ENCODE results near the gene TNS1.

TNS1 gene

GRCh38 chr2:217877866-217878265 lies 124.9 kb downstream of the TNS1 start:
- no peak overlapping the region for H3K4me3 ChIP-seq (replicated peaks; ENCODE audit: insufficient read depth, low read length)
- no peak for TF ChIP-seq GABPA (IDR thresholded peaks at IDR 0.05; ENCODE audit: low read depth)
- TF ChIP-seq REST (IDR thresholded peaks at IDR 0.05; ENCODE audit: insufficient replicate concordance, low read depth), result no peak
- TF ChIP-seq SPI1 (IDR thresholded peaks at IDR 0.05; ENCODE audit: borderline replicate concordance, low read depth), result no peak
- TF ChIP-seq CTCF (IDR thresholded peaks at IDR 0.05; ENCODE audit: insufficient read depth, low read length), result no peak
- no peak for TF ChIP-seq POLR2AphosphoS5 (IDR thresholded peaks at IDR 0.05; ENCODE audit: low read depth)
- H3K27me3 ChIP-seq (ENCODE audit: insufficient read depth, poor library complexity, severe bottlenecking), result no peaks in the 10 kb centered on the region
- DNase-seq (ENCODE audit: low read depth in 1 of 2, low spot score in 1 of 2), result no peak
- H3K27ac ChIP-seq (replicated peaks), result no peak overlapping the region

GRCh38 chr2:217876253-217876570 lies 126.6 kb downstream of the TNS1 start:
- TF ChIP-seq CTCF (IDR thresholded peaks at IDR 0.05; ENCODE audit: insufficient read depth, low read length), result no peak
- no peak for TF ChIP-seq REST (IDR thresholded peaks at IDR 0.05; ENCODE audit: insufficient replicate concordance, low read depth)
- TF ChIP-seq SPI1 (IDR thresholded peaks at IDR 0.05; ENCODE audit: borderline replicate concordance, low read depth), result no peak
- TF ChIP-seq GABPA (IDR thresholded peaks at IDR 0.05; ENCODE audit: low read depth), result no peak
- TF ChIP-seq POLR2AphosphoS5 (IDR thresholded peaks at IDR 0.05; ENCODE audit: low read depth), result no peak
- H3K4me3 ChIP-seq (replicated peaks; ENCODE audit: insufficient read depth, low read length), result no peak overlapping the region
- H3K27ac ChIP-seq (replicated peaks), result no peak overlapping the region
- DNase-seq (ENCODE audit: low read depth in 1 of 2, low spot score in 1 of 2), result no peak
- no peaks in the 10 kb centered on the region for H3K27me3 ChIP-seq (ENCODE audit: insufficient read depth, poor library complexity, severe bottlenecking)

GRCh38 chr2:217875556-217876252 lies 127.1 kb downstream of the TNS1 start:
- DNase-seq (ENCODE audit: low read depth in 1 of 2, low spot score in 1 of 2), result no peak

More at GRCh38 chr2:217875556-217876252, 127.1 kb downstream of the TNS1 start:
- no peak for TF ChIP-seq SPI1 (IDR thresholded peaks at IDR 0.05; ENCODE audit: borderline replicate concordance, low read depth)
- TF ChIP-seq REST (IDR thresholded peaks at IDR 0.05; ENCODE audit: insufficient replicate concordance, low read depth), result no peak
- no peak for TF ChIP-seq GABPA (IDR thresholded peaks at IDR 0.05; ENCODE audit: low read depth)
- TF ChIP-seq POLR2AphosphoS5 (IDR thresholded peaks at IDR 0.05; ENCODE audit: low read depth), result no peak
- Histone ChIP-seq H3K27ac (replicated peaks) (no peak overlapping the region), H3K27me3 (ENCODE audit: insufficient read depth, poor library complexity, severe bottlenecking) (no peaks in the 10 kb centered on the region), H3K4me3 (replicated peaks; ENCODE audit: insufficient read depth, low read length) (no peak overlapping the region)
